T-helper 2 cell treated with Interferon-gamma antibody and Interleukin-4, amounts not matched to agents 100 ng/mL and 5 ng/mL, for 36 hours (primary cell): ENCODE results near the gene MAD1L1. TPM values are rescaled to one million over a fixed set of nuclear protein-coding genes. Genes with fewer than 3 reads are reported as not detected.
"Not testable (repeated sequence)": the region's sequence is repeated elsewhere in the genome, so short reads cannot be mapped to it uniquely, and the experiment has no call there.

Experiments
- intact Hi-C: fragments of 100-400 bp; cut with micrococcal nuclease; formaldehyde crosslinking; loops from one replicate; pipeline ENCODE4 v1.15.1; 2023
- total RNA-seq: library from RNA; stranded (reverse); gene quantifications from 2 replicates; pipeline ENCODE4 v1.2.3, GENCODE V29; 2022

The MAD1L1 gene
- total RNA-seq, 1 donor from 2014 or later, result 130 TPM

- intact Hi-C loops, result not testable (repeated sequence)
These were observed 356.1 kb downstream of the MAD1L1 start for GRCh38 chr7:1876641-1877040.

- intact Hi-C loops, result not testable (repeated sequence)
These were observed 357.1 kb downstream of the MAD1L1 start for GRCh38 chr7:1875392-1876199.

DNA sequence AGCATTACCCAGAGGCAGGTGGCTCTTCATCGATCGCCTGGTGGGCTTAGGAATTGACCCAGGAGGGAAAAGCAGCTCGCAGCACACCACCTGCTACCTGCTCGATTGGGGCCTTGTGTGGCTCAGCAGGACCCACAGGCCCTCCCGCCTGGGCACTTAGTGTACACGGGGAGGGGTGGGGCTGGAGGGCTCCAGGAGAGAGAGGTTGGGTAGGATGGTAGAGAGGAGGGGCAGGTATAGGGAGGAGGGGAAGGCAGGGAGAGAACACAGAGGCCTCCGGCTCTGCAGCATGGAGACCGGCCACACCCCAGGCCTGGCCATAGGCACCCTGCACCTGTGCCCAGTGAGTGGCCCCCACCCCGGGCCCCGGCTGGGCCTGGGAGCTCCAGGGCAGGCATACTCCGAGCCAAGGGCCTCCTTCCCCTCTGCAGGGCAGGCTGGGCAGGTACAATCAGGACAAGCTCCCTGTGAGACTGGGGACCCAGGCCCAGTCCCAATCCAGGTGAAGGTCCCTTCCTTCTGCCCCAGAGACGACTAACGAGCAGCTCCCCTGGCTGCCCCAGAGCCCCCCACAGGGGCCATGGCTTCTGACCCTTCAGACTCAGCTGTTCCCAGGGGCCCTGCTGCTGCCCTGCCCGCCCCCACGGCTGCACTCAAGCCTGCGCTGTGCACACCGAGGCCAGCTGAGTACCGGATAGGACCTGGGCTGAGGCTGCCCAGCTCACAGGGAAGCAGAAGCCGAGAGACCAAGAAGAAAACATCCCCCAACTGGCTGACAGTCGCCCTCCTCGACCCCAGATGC lies 358.0 kb downstream of the MAD1L1 start:
- intact Hi-C loops, result not testable (repeated sequence)

GRCh38 chr7:1873857-1874589 lies 358.7 kb downstream of the MAD1L1 start:
- intact Hi-C loops, result no loop called here

DNA sequence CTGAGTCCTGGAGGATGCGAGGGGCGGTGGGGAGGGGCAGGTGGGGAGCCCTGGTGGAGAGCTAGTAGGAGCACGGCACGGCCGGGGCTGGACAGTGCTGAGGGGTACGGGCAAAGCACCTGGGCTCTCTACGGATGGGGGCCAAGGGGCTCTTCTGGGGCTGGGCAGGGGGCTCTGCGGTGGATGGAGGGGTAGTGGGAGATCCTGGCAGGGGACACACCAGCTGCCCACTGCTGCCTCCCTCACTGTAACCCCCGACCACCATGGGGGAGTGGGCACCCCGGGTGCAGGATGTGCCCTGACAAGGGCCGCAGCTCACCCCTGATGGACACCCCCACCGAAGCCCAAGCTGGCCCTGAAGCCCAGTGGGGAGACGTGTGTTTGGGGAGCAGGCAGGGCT lies 359.3 kb downstream of the MAD1L1 start:
- intact Hi-C loops, result no loop called here

- intact Hi-C loops, result no loop called here
These were observed 359.7 kb downstream of the MAD1L1 start for GRCh38 chr7:1873070-1873405.

DNA sequence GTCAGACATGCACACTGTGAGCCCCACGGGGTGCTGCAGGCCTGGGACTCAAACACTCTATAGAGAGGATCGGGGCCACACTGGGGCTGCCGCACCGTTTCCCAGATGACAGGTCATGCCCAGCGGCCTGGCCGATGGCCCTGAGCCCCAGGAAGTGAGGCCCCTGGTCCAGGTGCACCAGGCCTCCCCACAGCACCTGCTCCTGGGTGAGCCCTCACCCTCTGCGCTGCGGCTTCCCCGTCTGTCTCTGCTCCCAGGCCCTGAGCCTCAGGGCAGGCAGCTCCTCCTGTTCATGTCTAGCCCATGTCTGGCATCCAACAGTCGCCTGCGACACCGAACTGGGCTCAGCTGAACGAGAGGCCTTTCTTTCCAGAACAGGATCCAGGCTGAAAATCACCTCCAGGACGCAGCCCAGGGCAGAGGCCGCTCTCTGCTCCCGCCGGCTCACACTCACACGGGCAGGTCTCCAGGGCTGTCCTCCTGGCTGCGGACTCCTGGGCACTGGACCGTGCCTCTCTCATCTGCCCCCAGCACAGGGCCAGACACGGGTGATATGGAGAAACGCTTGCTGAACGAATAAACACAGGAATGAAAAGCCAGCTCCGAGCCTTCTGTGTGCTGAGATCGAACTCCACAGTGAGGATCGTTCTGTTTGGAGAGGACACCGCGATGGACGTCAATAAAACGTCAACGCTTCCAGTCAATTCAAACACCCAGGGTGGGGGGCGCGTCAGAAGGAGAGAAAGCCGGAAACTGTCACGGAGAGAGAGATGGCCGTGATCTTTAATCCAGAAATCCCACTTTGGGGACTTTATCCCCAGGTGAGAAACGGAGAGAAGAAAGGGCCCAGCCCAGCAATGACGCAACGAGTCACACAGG lies 360.3 kb downstream of the MAD1L1 start:
- intact Hi-C loops, result no loop called here

DNA sequence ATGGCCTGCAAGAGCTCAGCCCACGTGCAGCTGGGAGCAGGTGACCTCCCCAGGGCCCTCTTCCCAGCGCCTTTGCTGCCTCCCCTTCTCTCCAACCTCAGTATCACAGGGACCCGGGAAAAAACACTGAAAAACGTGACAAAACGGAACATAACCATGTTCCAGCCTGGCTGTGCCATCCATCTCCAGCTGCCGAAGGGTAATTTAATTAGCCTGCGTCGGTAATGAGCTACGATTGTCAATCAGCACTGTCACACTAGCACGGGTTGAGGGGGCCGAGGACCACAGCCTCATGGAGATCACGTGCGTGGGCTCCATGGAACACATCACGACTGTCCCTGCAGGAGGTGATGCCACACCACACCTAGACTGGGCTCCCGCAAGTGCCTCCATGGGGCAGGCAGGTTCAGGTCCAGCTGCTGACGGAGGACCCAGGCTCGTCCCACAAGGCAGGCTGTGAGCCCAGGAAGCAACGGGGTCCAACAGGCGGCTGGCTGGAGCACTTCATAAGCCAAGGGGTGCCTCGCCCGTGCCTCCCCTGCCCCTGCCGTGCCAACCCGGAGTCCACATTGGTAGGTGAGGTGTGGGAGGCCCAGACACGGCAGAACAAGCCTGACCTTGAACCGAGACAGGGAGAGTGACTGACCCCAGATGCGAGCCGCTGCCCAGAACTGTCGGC lies 363.2 kb downstream of the MAD1L1 start:
- intact Hi-C loops, result no loop called here

- intact Hi-C loops, result no loop called here
These were observed 364.1 kb downstream of the MAD1L1 start for GRCh38 chr7:1868516-1869165.

DNA sequence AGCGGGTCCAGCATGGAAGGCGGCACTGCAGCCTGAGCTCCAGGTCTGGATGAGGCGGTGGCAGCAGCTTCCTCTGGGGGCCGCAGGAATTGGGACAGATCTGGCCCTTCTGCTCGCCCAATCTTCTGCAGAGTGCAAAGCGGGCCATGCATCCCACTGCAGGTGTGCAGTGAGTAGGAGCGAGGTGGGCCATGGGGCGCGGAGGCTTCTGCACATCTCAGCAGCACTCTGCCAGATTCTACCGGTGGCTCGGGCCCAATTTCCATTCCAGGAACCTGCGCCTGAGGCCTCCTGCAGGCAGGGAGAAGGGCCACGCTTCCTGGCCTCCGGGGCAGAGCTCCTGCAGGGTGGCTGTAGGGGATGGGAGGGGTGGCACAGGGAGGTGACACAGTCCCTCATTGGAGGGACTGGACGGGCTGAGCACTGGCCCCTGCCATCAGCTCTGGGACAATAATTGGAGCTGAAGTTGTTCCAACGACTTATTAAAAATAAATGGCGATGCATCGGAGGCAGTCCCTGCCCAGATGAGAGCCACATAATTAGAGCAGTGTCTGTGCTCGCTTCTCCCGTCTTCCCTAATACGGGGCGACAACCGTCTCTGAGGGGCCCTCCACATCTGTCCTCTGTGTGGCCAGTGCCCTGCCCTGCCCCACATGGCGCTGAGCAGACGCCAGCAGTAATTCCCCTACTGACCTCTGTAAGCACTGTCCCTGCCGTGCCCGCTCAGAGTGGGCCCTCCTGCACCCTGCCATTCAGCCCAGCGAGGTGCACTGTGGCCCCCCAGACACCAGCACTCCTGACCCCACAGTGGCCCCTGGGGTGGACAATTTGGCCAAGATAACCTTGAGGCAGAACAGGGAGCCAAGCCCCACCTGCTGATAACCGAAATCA lies 365.1 kb downstream of the MAD1L1 start:
- intact Hi-C loops, result no loop called here

GRCh38 chr7:1866601-1867000 lies 366.1 kb downstream of the MAD1L1 start:
- intact Hi-C loops, result no loop called here

DNA sequence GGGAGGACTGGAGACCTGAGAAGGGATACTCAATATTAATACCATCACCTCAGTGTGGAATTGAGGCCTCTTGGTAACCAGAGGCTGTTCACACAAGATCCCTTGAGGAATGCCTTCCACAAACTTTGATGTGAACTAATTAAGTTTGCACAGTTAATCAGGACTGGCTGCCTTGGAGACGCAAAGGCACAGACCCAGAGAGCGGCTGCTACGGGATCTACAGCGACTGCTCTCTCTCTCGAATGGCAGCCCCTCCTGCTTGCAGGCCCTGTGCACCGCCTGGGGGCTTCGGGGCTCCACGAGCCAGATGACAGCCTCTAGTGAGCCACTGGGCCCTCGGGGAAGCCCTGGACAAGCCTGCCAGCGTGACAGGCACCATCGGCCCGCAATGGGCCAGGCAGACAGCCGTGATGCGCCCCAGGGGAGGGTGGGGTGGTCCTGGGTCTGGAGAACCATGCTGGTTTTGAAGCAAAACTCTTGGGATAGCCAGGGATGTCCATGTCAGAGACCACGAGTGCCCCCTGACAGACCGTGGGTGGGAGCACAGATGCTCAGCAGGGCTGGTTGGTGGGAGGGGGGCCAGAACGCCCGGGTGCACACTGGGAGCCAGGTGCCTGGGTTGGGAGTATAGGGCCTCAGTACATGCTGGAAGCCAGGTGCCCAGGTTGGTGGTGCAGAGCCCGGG lies 367.0 kb downstream of the MAD1L1 start:
- intact Hi-C loops, result no loop called here

- intact Hi-C loops, result no loop called here
These were observed 367.7 kb downstream of the MAD1L1 start for GRCh38 chr7:1865000-1865555.

DNA sequence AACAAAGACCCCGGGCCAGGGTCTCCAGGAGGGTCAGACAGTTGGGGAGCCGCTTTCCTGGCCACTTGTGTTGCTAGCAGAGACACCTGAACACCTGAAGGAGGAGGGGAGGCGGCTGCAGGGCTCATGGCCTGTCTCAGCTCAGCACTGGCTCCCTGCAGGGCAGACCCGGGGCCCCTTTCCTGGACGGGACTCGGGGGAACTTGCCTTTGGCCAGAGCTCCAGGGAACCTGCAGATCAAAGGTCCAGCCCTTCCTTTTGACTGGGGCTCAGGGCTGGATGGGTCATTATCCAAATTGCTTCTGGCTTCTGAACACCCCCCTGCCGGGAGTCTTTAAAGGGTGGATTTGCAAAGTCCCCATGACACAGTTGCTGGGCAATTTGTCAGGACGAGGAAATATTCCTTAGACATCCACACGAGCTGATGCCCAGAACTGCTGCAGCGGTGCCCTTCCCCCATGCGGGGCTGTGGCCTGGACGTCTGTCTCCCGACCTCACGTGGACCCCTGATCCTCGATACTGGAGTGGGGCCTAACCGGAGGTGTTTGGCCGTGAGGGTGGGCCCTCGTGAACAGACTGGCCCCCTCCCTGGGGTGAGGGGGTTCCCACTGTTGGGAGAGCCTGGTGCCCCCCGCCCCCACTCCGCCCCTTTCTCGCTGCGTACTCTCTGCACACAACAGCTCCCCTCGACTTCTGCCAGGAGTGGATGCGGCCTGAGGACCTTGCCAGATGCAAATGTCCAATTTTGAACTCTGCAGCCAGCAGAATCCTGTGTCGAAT lies 368.4 kb downstream of the MAD1L1 start:
- intact Hi-C loops, result no loop called here

GRCh38 chr7:1863091-1863900 lies 369.4 kb downstream of the MAD1L1 start:
- intact Hi-C loops, result no loop called here

- intact Hi-C loops, result no loop called here
These were observed 370.2 kb downstream of the MAD1L1 start for GRCh38 chr7:1862560-1862959.
